ENCODE measurements around the gene PSMD1.

- TF ChIP-seq, protein P1, sequence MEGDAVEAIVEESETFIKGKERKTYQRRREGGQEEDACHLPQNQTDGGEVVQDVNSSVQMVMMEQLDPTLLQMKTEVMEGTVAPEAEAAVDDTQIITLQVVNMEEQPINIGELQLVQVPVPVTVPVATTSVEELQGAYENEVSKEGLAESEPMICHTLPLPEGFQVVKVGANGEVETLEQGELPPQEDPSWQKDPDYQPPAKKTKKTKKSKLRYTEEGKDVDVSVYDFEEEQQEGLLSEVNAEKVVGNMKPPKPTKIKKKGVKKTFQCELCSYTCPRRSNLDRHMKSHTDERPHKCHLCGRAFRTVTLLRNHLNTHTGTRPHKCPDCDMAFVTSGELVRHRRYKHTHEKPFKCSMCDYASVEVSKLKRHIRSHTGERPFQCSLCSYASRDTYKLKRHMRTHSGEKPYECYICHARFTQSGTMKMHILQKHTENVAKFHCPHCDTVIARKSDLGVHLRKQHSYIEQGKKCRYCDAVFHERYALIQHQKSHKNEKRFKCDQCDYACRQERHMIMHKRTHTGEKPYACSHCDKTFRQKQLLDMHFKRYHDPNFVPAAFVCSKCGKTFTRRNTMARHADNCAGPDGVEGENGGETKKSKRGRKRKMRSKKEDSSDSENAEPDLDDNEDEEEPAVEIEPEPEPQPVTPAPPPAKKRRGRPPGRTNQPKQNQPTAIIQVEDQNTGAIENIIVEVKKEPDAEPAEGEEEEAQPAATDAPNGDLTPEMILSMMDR (IDR thresholded peaks at IDR 0.05; ENCODE audit: poor library complexity, severe bottlenecking) = no peak
- no peak for TF ChIP-seq TAF1 (IDR thresholded peaks at IDR 0.05; ENCODE audit: low read depth)
- TF ChIP-seq, protein P2, sequence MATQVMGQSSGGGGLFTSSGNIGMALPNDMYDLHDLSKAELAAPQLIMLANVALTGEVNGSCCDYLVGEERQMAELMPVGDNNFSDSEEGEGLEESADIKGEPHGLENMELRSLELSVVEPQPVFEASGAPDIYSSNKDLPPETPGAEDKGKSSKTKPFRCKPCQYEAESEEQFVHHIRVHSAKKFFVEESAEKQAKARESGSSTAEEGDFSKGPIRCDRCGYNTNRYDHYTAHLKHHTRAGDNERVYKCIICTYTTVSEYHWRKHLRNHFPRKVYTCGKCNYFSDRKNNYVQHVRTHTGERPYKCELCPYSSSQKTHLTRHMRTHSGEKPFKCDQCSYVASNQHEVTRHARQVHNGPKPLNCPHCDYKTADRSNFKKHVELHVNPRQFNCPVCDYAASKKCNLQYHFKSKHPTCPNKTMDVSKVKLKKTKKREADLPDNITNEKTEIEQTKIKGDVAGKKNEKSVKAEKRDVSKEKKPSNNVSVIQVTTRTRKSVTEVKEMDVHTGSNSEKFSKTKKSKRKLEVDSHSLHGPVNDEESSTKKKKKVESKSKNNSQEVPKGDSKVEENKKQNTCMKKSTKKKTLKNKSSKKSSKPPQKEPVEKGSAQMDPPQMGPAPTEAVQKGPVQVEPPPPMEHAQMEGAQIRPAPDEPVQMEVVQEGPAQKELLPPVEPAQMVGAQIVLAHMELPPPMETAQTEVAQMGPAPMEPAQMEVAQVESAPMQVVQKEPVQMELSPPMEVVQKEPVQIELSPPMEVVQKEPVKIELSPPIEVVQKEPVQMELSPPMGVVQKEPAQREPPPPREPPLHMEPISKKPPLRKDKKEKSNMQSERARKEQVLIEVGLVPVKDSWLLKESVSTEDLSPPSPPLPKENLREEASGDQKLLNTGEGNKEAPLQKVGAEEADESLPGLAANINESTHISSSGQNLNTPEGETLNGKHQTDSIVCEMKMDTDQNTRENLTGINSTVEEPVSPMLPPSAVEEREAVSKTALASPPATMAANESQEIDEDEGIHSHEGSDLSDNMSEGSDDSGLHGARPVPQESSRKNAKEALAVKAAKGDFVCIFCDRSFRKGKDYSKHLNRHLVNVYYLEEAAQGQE (IDR thresholded peaks at IDR 0.05; ENCODE audit: borderline replicate concordance) = no peak
- no peak for TF ChIP-seq EP300 (conservative IDR thresholded peaks at IDR 0.05; ENCODE audit: poor library complexity, severe bottlenecking)
Observed at GRCh38 chr2:231028889-231029288, 27.8 kb upstream of the PSMD1 start.
